ENCODE measurements around the gene RNPEPL1.

GRCh38 chr2:240557101-240557751 lies 11.1 kb upstream of the RNPEPL1 start:
- no peak for TF ChIP-seq NFRKB (IDR thresholded peaks at IDR 0.05)
- no peak for TF ChIP-seq HDGF (IDR thresholded peaks at IDR 0.05; ENCODE audit: borderline replicate concordance)
- TF ChIP-seq FOXM1 (IDR thresholded peaks at IDR 0.05; ENCODE audit: borderline replicate concordance) = no peak
- no peak for TF ChIP-seq ELF4 (IDR thresholded peaks at IDR 0.05)
- TF ChIP-seq LEF1 (IDR thresholded peaks at IDR 0.05; ENCODE audit: borderline replicate concordance) = no peak
- no peak for TF ChIP-seq ZNF384 (IDR thresholded peaks at IDR 0.05)
- TF ChIP-seq SUZ12 (IDR thresholded peaks at IDR 0.05) = no peak
- TF ChIP-seq ARNT (IDR thresholded peaks at IDR 0.05) = no peak
- TF ChIP-seq PKNOX1 (IDR thresholded peaks at IDR 0.05) = no peak
- no peak for TF ChIP-seq L3MBTL2 (conservative IDR thresholded peaks at IDR 0.05)
- no peak for TF ChIP-seq FOXK2 (IDR thresholded peaks at IDR 0.05)
